Stomach (tissue), 9 donors: ENCODE measurements around the gene ADARB2. TPM values are rescaled to one million over a fixed set of nuclear protein-coding genes. Genes with fewer than 3 reads are reported as not detected.
"Not testable (repeated sequence)": the region's sequence is repeated elsewhere in the genome, so short reads cannot be mapped to it uniquely, and the experiment has no call there.

ENCODE experiments used
- DNase-seq, 2 donors: peaks; one replicate each; pipeline versions ENCODE4 v3.0.0 to v3.0.0-alpha.2; 2013 to 2019
- H3K27ac ChIP-seq, 5 donors: fragments of 200-600 bp in 4 of 5; sonication (generic) in 4 of 5; one replicate each; pipeline ENCODE4 v1.5.1; 2013 to 2019; ENCODE audit warnings: mild to moderate bottlenecking in 1 of 5, moderate library complexity in 1 of 5
- H3K27me3 ChIP-seq, 3 donors: fragments of 200-600 bp; sonication (generic); one replicate each; pipeline ENCODE4 v1.5.1; 2017 to 2019; ENCODE audit warnings: mixed run types in 1 of 3
- H3K36me3 ChIP-seq, 4 donors: fragments of 200-600 bp; sonication (generic); 1 replicate in 3 of 4; 2 replicates in 1 of 4; pipeline ENCODE4 v1.5.1; 2016 to 2019
- H3K4me1 ChIP-seq, 4 donors: fragments of 200-600 bp; sonication (generic); one replicate each; pipeline ENCODE4 v1.5.1; 2016 to 2019
- H3K4me3 ChIP-seq, 4 donors: fragments of 200-600 bp; sonication (generic) in 3 of 4; one replicate each; pipeline ENCODE4 v1.5.1; 2016 to 2019; ENCODE audit warnings: mild to moderate bottlenecking in 1 of 4
- H3K9me3 ChIP-seq, 4 donors: fragments of 200-600 bp; sonication (generic); one replicate each; pipeline ENCODE4 v1.5.1; 2016 to 2019
- CTCF ChIP-seq, 7 experiments: fragments of 450-650 bp in 4 of 7; fragments of 200-600 bp in 3 of 7; sonication (generic) in 3 of 7; IDR thresholded peaks; one replicate each; pipeline ENCODE4 v1.5.1; 2016 to 2019; ENCODE audit warnings: antibody characterized with exemption in 7 of 7, control low read depth in 2 of 7, mild to moderate bottlenecking in 1 of 7
- EP300 ChIP-seq: sonication (generic); formaldehyde crosslinking; IDR thresholded peaks from one replicate; pipeline ENCODE4 v1.6.1; 2017; ENCODE audit warnings: antibody characterized with exemption
- POLR2A ChIP-seq, 4 donors: fragments of 450-650 bp; IDR thresholded peaks; one replicate each; pipeline ENCODE4 v1.6.1; 2016; ENCODE audit warnings: antibody characterized with exemption in 4 of 4, control low read depth in 2 of 4, mild to moderate bottlenecking in 1 of 4, moderate library complexity in 1 of 4
- POLR2AphosphoS5 ChIP-seq, 3 donors: sonication (generic); formaldehyde crosslinking; IDR thresholded peaks; one replicate each; pipeline ENCODE4 v1.6.1; 2016; ENCODE audit warnings: antibody characterized with exemption in 3 of 3
- WGBS, 5 donors: extraction: QIAGEN DNeasy Blood & Tissue Kit in 3 of 5; methylation state at CpG; one replicate each; pipeline versions ENCODE4 v1.1.5 to v1.1.7; 2013 to 2018; 5-methylcytosine and 5-hydroxymethylcytosine counted together
- intact Hi-C: fragments of 100-400 bp; cut with DNase I; formaldehyde crosslinking; loops from one replicate; pipeline ENCODE4 v1.15.1; 2023; ENCODE audit warnings: low total_unique reads
- polyA plus RNA-seq, 3 donors: library from polyadenylated mRNA; stranded (reverse); fragments of 200-250 nt; gene quantifications; one replicate each; pipeline ENCODE4 v1.2.3, GENCODE V29; 2013
- total RNA-seq, 5 donors: library from RNA; depleted of rRNA; stranded (reverse); fragments of >200 nt; gene quantifications; one replicate each; pipeline versions ENCODE4 v1.1.0 to v1.2.3, GENCODE V29; 2014 to 2016
- donor health status: healthy with polysubstance abuse.
- donor health status: Bipolar disorder and iron deficiency.
- donor health status: healthy.

ADARB2 gene
- total and polyA plus RNA-seq, 8 donors, result 0.55 to 4.1 (median 1.4) TPM; not detected in 1

DNA sequence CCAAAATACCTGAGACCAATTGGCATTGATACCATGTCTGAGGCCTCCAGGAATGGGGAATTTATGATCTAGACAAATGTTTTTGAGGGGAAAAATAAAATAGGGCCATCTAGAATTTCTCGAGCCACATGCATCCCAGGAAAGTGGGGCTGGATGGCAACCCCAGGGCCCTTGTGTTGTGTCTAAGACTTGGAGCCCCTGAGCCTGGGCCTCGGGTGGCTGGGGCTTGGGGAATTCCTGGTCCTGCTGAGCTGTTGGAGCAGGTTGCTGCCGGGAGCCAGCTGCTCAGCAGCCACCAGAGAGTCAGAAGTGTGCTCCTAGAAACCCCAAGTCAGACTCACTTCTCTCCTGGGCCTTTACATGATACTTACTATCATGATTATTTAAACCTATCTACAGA lies 508.2 kb downstream of the ADARB2 start:
- Histone ChIP-seq H3K36me3 (peaks cover 0 to 3% (median 0%) of the 10 kb centered on the region in 4 donors), H3K27me3 (no peaks in the 10 kb centered on the region), H3K4me1 (no peaks in the 10 kb centered on the region), H3K9me3 (no peaks in the 10 kb centered on the region), H3K4me3 (no peak overlapping the region), H3K27ac (no peak overlapping the region)
- DNase-seq, result no peak
- 61 to 69% (median 63%) methylated on average over 3 of the region's 3 CpGs for WGBS, 5 donors
- TF ChIP-seq CTCF (IDR thresholded peaks at IDR 0.05), result no peak
- TF ChIP-seq POLR2AphosphoS5 (IDR thresholded peaks at IDR 0.05), result no peak
- TF ChIP-seq POLR2A (IDR thresholded peaks at IDR 0.05), result no peak
- TF ChIP-seq EP300, result no peak
- intact Hi-C loops, result no loop called here

- 81 to 91% (median 90%) methylated on average over 10 to 14 of the region's 14 CpGs for WGBS, 5 donors
- H3K27me3 ChIP-seq, result no peaks in the 10 kb centered on the region
- no peaks in the 10 kb centered on the region for H3K9me3 ChIP-seq
- H3K4me1 ChIP-seq, result no peaks in the 10 kb centered on the region
- no peak for TF ChIP-seq POLR2AphosphoS5 (IDR thresholded peaks at IDR 0.05)
- TF ChIP-seq CTCF (IDR thresholded peaks at IDR 0.05), result no peak
- no peak for TF ChIP-seq POLR2A (IDR thresholded peaks at IDR 0.05)
- H3K27ac ChIP-seq, result no peak overlapping the region
- no peak overlapping the region for H3K4me3 ChIP-seq
- intact Hi-C loops, result no loop called here
- H3K36me3 ChIP-seq, result peaks cover 0 to 3% (median 0%) of the 10 kb centered on the region in 4 donors
- DNase-seq, result no peak
These were observed 508.8 kb downstream of the ADARB2 start for GRCh38 chr10:1228467-1228975.

DNA sequence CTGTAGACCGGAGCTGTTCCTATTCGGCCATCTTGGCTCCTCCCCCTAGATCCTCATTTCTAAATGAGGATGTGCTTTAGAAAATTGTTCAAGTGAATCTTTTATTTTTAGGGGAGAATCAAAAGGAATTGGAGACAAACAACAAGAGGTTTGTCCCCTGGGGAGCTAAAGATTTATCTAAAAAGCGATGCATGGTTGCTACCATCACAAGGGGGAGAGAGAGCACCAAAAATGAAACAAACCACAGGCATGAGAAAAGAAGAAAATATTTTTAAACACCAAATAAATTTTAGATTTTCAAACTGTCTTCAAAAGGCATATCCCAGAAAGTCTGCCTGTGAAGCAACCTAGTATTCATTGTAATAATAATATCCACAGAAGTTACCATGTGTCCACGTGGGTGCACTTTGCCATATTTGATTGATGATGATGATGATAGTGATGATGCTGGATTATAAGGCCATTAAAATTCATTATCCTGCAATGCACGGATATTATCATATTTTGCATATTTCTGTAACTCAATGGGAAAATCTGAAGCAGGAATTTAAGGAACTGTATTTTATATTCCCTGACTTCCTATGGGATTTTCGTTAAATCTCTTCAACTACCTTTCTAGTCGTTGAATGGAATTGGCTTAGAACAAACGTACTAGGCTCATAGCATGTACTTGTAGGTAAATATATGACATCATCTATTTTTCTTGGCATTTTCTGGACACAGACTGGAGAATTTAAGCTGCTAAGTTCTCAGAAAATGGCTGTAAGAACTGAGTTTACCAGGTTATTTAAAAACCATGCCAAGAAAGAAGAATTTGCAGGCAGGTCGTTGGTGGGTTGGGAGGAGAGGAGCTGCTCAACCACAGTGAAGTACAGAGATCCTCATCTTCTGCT lies 509.6 kb downstream of the ADARB2 start:
- H3K36me3 ChIP-seq, result no peaks in the 10 kb centered on the region
- no peak overlapping the region for H3K27ac ChIP-seq
- TF ChIP-seq CTCF (IDR thresholded peaks at IDR 0.05), result no peak
- TF ChIP-seq POLR2AphosphoS5 (IDR thresholded peaks at IDR 0.05), result no peak
- WGBS, 5 donors, result 43 to 62% (median 55%) methylated on average over 9 of the region's 9 CpGs
- H3K9me3 ChIP-seq, result no peaks in the 10 kb centered on the region
- no peak overlapping the region for H3K4me3 ChIP-seq
- intact Hi-C loops, result no loop called here
- no peaks in the 10 kb centered on the region for H3K4me1 ChIP-seq
- DNase-seq, result no peak
- H3K27me3 ChIP-seq, result no peaks in the 10 kb centered on the region

DNA sequence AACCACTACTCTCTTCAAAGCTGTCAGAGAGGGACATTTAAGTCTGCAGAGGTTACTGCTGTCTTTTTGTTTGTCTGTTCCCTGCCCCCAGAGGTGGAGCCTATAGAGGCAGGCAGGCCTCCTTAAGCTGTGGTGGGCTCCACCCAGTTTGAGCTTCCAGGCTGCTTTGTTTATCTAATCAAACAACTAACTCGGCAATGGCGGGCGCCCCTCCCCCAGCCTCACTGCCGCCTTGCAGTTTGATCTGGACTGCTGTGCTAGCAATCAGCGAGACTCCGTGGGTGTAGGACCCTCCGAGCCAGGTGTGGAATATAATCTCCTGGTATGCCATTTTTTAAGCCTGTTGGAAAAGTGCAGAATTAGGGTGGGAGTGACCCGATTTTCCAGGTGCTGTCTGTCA lies 510.4 kb downstream of the ADARB2 start:
- DNase-seq, intact Hi-C loops, H3K27ac ChIP-seq, H3K9me3 ChIP-seq, H3K4me1 ChIP-seq, H3K4me3 ChIP-seq, H3K27me3 ChIP-seq, H3K36me3 ChIP-seq: not testable (repeated sequence)
- WGBS, 5 donors, result 22 to 43% (median 37%) methylated on average over 7 to 8 of the region's 8 CpGs

- intact Hi-C loops, result not testable (repeated sequence)
These were observed 517.5 kb downstream of the ADARB2 start for GRCh38 chr10:1219874-1220273.

More at GRCh38 chr10:1219874-1220273, 517.5 kb downstream of the ADARB2 start:
- not testable (repeated sequence) for H3K9me3 ChIP-seq, DNase-seq, H3K27me3 ChIP-seq, H3K36me3 ChIP-seq, H3K4me3 ChIP-seq, H3K4me1 ChIP-seq, H3K27ac ChIP-seq
- 0% methylated on average over 1 of the region's 1 CpG for WGBS, 5 donors
